GM21619 (cell line): Measurements from ENCODE around the gene IQGAP2.
"Not testable (repeated sequence)": the region's sequence is repeated elsewhere in the genome, so short reads cannot be mapped to it uniquely, and the experiment has no call there.

Experiments used
- ATAC-seq: cut with Tn5 transposase; IDR thresholded peaks from one replicate; pipeline ENCODE4 v1.9.1; 2021; ENCODE audit not compliant: unreplicated experiment

Gene IQGAP2

GRCh38 chr5:76402886-76403765 lies at the start of gene IQGAP2:
TSS of gene IQGAP2 (plus strand) at chr5:76403285. CDS start at chr5:76403546, 261 bp downstream.
- ATAC-seq, result peak; percentile 50

- ATAC-seq, result no peak
Measured at GRCh38 chr5:76356887-76357286, 46.2 kb upstream of the IQGAP2 start.

- ATAC-seq, result no peak
Measured at GRCh38 chr5:76363352-76364225, 39.5 kb upstream of the IQGAP2 start.

DNA sequence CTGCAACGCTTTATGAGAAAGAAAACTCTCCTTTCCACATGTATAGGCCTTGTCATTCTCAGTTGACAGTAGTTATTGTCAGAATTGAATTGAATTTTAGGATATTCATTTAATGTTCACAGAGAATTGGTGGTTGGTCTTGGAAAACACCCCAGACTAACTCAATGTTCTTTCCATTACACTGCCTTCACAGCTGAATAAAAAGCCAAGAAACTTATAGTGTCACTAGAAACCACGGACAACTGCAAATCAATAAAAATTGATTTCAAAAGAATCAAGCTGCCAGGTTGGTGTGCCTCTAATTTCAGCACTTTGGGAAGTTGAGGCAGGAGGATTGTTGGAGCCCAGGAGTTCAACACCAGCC lies 38.9 kb upstream of the IQGAP2 start:
- no peak for ATAC-seq

GRCh38 chr5:76365561-76365960 lies 37.5 kb upstream of the IQGAP2 start:
- ATAC-seq, result no peak

GRCh38 chr5:76366596-76366995 lies 36.5 kb upstream of the IQGAP2 start:
- ATAC-seq, result no peak

- peak; percentile 67 for ATAC-seq
Measured at GRCh38 chr5:76367623-76368371, 35.3 kb upstream of the IQGAP2 start.

GRCh38 chr5:76368941-76369340 lies 34.1 kb upstream of the IQGAP2 start:
- ATAC-seq, result no peak

- not testable (repeated sequence) for ATAC-seq
Measured at GRCh38 chr5:76369668-76370067, 33.4 kb upstream of the IQGAP2 start.

GRCh38 chr5:76371960-76372322 lies 31.1 kb upstream of the IQGAP2 start:
- no peak for ATAC-seq

DNA sequence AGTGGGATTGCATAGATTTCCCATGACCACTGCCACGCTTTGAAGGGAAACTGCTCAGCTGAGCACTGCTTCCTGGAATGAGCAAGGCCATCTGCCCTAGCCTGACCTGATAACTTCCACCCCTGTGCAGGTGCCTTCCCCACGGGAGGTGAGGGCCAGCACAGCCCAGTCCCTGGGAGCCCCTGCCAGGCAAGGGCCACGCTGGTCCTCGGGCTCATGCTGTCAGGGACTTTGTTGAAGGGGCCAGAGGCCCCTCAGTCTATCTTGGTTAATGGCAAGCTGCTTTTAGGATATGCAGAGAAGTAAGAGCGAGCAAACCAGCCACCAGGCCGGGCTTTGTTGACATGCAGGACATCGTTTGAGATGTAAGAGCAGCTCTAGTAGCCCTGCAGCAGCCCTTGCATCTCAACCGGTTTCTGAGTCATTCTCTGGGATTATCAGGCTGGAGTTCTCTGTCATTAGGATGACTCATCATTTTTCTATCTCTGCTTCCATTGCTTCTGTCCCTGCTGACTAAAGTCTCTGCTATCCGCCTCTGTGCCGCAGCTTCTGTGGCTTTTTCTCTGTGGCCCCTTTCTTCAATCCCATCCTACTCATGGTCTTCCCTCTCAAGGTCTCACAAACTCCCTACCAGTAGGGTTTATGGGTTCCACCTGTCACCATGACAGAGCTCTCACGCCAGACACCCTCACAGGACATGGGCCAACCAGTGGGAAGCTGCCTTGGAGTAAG lies 30.6 kb upstream of the IQGAP2 start:
- no peak for ATAC-seq

DNA sequence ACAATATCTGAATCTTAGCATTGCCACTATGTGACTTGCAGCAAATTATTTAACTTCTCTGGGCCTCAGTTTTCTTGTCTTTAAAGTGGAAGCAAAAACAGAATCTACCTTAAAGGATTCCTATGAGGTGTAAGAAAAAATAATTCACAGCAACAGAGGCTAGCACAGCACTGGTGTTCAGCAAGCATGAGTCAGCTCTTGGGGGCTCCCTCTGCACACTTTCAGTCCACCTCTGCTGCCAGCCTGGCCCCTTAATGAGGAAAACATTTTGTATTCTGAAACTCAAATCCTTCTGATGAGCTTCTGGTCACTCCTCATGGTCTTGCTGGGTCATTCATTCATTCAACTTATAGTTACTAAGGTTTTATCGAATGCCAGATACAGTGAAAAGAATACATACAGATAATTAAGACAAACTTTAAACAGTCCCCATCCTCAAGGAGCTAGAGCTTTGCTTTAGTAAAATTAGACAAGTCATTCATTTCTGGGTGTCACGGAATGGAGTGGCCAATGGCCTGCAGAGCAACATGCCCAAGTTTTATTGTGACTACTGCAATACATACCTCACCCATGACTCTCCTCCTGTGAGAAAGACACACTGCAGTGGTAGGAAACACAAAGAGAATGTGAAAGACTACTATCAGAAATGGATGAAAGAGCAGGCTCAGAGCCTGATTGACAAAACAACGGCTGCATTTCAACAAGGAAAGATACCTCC lies 26.8 kb upstream of the IQGAP2 start:
- no peak for ATAC-seq

- ATAC-seq, result no peak
Measured at GRCh38 chr5:76376866-76377230, 26.2 kb upstream of the IQGAP2 start.

DNA sequence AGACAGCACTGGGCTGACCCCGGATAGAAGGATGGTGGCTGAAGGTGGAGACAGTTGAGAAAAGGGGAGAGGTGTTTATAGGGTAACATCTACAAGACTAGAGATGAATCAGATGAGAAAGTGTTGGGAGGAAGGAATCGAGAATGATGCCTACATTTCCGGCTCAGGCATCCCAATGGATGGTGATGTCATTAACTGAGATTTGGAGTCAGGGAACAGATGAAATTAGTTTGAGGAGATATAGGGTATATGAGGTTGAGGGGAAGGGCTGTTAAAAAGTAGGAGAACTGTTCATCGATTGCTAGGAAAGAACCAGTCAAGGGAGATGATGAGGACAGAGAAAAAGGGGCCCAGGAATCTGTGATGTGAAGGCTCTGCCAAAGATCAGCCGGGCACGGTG lies 24.7 kb upstream of the IQGAP2 start:
- no peak for ATAC-seq

- no peak for ATAC-seq
Measured at GRCh38 chr5:76379316-76379715, 23.8 kb upstream of the IQGAP2 start.

GRCh38 chr5:76379855-76380254 lies 23.2 kb upstream of the IQGAP2 start:
- no peak for ATAC-seq

GRCh38 chr5:76380346-76381066 lies 22.6 kb upstream of the IQGAP2 start:
- no peak for ATAC-seq

GRCh38 chr5:76383126-76383832 lies 19.8 kb upstream of the IQGAP2 start:
- no peak for ATAC-seq

- ATAC-seq, result no peak
Measured at GRCh38 chr5:76384189-76384588, 18.9 kb upstream of the IQGAP2 start.
